ENCODE results near the gene TRIM25.

The TRIM25 gene

DNA sequence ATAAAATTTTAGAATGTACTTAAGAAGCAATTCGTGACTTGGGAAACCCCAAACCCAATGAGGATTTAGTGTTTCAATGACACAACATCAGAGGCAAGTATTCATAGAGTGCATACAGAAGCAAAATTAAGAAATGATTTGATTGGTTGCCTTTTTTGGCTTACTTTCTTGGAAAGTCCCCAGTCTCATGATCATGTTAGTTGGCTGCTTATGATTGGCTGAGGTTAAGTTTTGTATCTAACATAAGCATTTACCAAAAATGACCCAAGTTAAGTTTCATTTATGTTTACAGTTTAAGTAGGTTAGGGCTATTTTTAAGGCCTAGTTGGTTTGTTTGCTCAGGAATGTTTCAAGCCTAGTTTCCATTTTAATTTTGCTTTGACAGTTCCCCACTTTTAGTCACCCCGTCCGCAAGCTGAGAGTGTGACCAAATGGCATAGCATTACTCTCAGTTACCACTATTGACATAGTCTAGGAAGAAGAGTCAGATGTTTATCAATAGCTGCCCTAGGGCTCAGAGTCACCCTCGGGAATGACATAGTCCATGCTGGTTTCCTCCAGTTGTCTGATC is 43.7 kb downstream of the TRIM25 start:
- ChIA-PET POLR2A (no interaction called here), CTCF (no interaction called here)
- WGBS (ENCODE audit: insufficient coverage), result 100% methylated on average over 3 of the region's 4 CpGs

DNA sequence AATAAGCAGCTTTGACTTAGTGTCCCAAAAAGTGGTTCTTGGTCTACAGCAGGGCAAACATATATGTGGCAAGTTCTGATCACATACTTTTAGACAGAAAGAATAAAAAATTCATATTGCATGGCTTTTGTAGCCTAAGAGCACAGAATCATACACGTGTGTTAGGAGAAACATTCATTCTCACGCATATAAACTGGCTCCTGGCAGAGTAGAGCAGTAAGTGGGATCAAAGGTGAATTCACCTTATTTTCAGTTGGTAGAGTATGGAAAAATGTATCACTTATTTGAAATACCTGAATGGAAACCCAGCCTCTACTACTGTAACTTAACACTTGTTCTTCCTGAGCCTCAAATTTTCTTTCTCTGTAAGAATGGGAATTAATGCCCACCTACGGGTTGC is 45.1 kb downstream of the TRIM25 start:
- WGBS (ENCODE audit: insufficient coverage), result 94% methylated on average over 2 of the region's 3 CpGs
- peaks cover 0 to 21% (median 11%) of the 10 kb centered on the region in 4 experiments for H3K36me3 ChIP-seq (ENCODE audit: control insufficient read depth in 4 of 4, insufficient read depth in 4 of 4, low read length in 3 of 4)
- ChIA-PET POLR2A (no interaction called here), CTCF (no interaction called here)
- no peak for DNase-seq
- no peak overlapping the region for H3K4me3 ChIP-seq (ENCODE audit: control insufficient read depth in 1 of 7, extremely low read depth in 1 of 7, insufficient read depth in 4 of 7, low read depth in 2 of 7, low read length in 6 of 7)
- H3K4me1 ChIP-seq (ENCODE audit: control extremely low read depth in 1 of 4, control insufficient read depth in 4 of 4, insufficient read depth in 4 of 4, low read length in 3 of 4), result no peaks in the 10 kb centered on the region
- no peaks in the 10 kb centered on the region for H3K9me3 ChIP-seq (ENCODE audit: control extremely low read depth in 1 of 5, control insufficient read depth in 4 of 5, insufficient read depth in 2 of 5, low read depth in 1 of 5, low read length in 4 of 5)
- no peaks in the 10 kb centered on the region for H3K27me3 ChIP-seq (replicated peaks in 2 of 5; ENCODE audit: control insufficient read depth in 4 of 5, insufficient read depth in 5 of 5, low read length in 4 of 5)
- H3K27ac ChIP-seq (ENCODE audit: insufficient read depth in 1 of 2, low read depth in 1 of 2, low read length in 2 of 2, poor library complexity in 1 of 2, severe bottlenecking in 2 of 2), result no peak overlapping the region

More for the DNA sequence above, 43.7 kb downstream of the TRIM25 start:
- H3K27me3 ChIP-seq (replicated peaks in 2 of 5; ENCODE audit: control insufficient read depth in 4 of 5, insufficient read depth in 5 of 5, low read length in 4 of 5), result no peaks in the 10 kb centered on the region
- no peaks in the 10 kb centered on the region for H3K4me1 ChIP-seq (ENCODE audit: control extremely low read depth in 1 of 4, control insufficient read depth in 4 of 4, insufficient read depth in 4 of 4, low read length in 3 of 4)
- H3K4me3 ChIP-seq (ENCODE audit: control insufficient read depth in 1 of 7, extremely low read depth in 1 of 7, insufficient read depth in 4 of 7, low read depth in 2 of 7, low read length in 6 of 7), result no peak overlapping the region
- H3K27ac ChIP-seq (ENCODE audit: insufficient read depth in 1 of 2, low read depth in 1 of 2, low read length in 2 of 2, poor library complexity in 1 of 2, severe bottlenecking in 2 of 2), result no peak overlapping the region
- peak in 2 of 3 donors; percentile 13 to 24 for DNase-seq
- peaks cover 0 to 16% (median 4%) of the 10 kb centered on the region in 4 experiments for H3K36me3 ChIP-seq (ENCODE audit: control insufficient read depth in 4 of 4, insufficient read depth in 4 of 4, low read length in 3 of 4)
- no peaks in the 10 kb centered on the region for H3K9me3 ChIP-seq (ENCODE audit: control extremely low read depth in 1 of 5, control insufficient read depth in 4 of 5, insufficient read depth in 2 of 5, low read depth in 1 of 5, low read length in 4 of 5)

DNA sequence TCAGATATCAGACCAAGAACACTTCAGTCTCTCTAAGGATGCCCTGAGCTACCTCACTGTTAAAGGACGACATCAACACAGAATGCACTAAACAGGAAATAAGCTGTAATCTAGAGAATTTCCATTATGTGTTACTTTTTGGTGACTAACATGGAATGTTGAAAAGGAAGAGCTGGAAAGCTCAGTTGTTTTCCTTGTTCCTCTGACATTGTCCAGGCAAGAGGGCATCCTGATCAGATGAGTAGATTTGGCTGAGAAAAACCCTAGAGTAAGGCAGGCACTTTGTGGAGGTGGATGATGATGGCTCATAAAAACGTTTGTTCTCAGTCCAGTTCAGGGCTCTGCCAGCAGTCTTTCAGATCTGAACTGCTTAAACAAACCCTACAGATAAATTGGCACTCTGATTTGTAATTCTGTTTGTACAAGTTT is 45.9 kb downstream of the TRIM25 start:
- Histone ChIP-seq H3K27ac (ENCODE audit: insufficient read depth in 1 of 2, low read depth in 1 of 2, low read length in 2 of 2, poor library complexity in 1 of 2, severe bottlenecking in 2 of 2) (no peak overlapping the region), H3K4me1 (ENCODE audit: control extremely low read depth in 1 of 4, control insufficient read depth in 4 of 4, insufficient read depth in 4 of 4, low read length in 3 of 4) (no peaks in the 10 kb centered on the region), H3K27me3 (replicated peaks in 2 of 5; ENCODE audit: control insufficient read depth in 4 of 5, insufficient read depth in 5 of 5, low read length in 4 of 5) (no peaks in the 10 kb centered on the region), H3K36me3 (ENCODE audit: control insufficient read depth in 4 of 4, insufficient read depth in 4 of 4, low read length in 3 of 4) (peaks cover 0 to 26% (median 12%) of the 10 kb centered on the region in 4 experiments), H3K4me3 (ENCODE audit: control insufficient read depth in 1 of 7, extremely low read depth in 1 of 7, insufficient read depth in 4 of 7, low read depth in 2 of 7, low read length in 6 of 7) (no peak overlapping the region), H3K9me3 (ENCODE audit: control extremely low read depth in 1 of 5, control insufficient read depth in 4 of 5, insufficient read depth in 2 of 5, low read depth in 1 of 5, low read length in 4 of 5) (no peaks in the 10 kb centered on the region)
- DNase-seq, result no peak
- ChIA-PET POLR2A (no interaction called here), CTCF (no interaction called here)
- 63% methylated on average over 1 of the region's 2 CpGs for WGBS (ENCODE audit: insufficient coverage)

DNA sequence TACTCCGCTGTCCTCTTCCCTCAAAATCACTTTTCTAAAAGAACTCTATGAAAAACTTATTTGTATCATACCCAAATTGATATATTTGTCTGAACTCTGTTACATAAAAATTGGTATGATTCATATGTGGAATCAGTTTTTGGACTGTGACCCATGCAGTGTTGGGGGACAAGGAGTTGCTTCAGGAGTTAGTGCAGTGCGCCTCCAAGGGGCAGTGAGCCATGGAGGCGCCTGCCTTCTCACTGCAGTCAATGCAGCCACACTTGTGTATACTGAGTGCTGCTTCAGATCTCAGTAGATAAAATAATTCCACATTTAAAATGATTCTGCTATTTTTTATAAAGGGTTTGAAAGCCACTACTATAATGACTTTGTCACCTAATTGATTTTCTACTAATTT is 47.4 kb downstream of the TRIM25 start:
- no peak overlapping the region for H3K27ac ChIP-seq (ENCODE audit: insufficient read depth in 1 of 2, low read depth in 1 of 2, low read length in 2 of 2, poor library complexity in 1 of 2, severe bottlenecking in 2 of 2)
- H3K9me3 ChIP-seq (ENCODE audit: control extremely low read depth in 1 of 5, control insufficient read depth in 4 of 5, insufficient read depth in 2 of 5, low read depth in 1 of 5, low read length in 4 of 5), result no peaks in the 10 kb centered on the region
- POLR2A ChIA-PET, result no interaction called here
- no peaks in the 10 kb centered on the region for H3K4me1 ChIP-seq (ENCODE audit: control extremely low read depth in 1 of 4, control insufficient read depth in 4 of 4, insufficient read depth in 4 of 4, low read length in 3 of 4)
- CTCF ChIA-PET, result interaction anchor here (1.8 kb wide), 1 partner anchor 46 kb away, joined by 4 read pairs; no protein-coding TSS in a partner anchor
- peak; percentile 23 to 51 (median 46) for DNase-seq
- H3K27me3 ChIP-seq (replicated peaks in 2 of 5; ENCODE audit: control insufficient read depth in 4 of 5, insufficient read depth in 5 of 5, low read length in 4 of 5), result no peaks in the 10 kb centered on the region
- H3K36me3 ChIP-seq (ENCODE audit: control insufficient read depth in 4 of 4, insufficient read depth in 4 of 4, low read length in 3 of 4), result peaks cover 10 to 40% (median 20%) of the 10 kb centered on the region in 4 experiments
- no peak overlapping the region for H3K4me3 ChIP-seq (ENCODE audit: control insufficient read depth in 1 of 7, extremely low read depth in 1 of 7, insufficient read depth in 4 of 7, low read depth in 2 of 7, low read length in 6 of 7)
- 100% methylated on average over 1 of the region's 3 CpGs for WGBS (ENCODE audit: insufficient coverage)

DNA sequence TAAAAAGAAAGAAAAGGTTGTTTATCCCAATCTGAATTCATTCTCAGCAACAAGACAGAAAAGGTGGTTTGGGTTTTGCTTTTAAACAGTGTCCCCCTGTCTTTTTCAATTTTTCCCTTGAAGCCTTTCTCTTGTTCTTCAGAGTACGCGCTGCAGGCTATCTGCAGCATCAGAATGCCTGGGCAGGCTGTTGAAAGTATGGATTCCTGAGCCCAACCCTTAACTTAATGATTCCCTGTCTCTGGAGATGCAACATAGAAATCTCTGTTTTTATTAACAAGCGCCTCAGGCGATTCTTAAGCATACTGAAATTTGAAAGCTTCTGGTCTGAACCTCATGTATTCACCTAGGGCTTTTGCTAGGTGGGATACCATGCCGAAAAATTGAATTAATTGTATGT is 47.8 kb downstream of the TRIM25 start:
- no peak for DNase-seq
- no peaks in the 10 kb centered on the region for H3K27me3 ChIP-seq (replicated peaks in 2 of 5; ENCODE audit: control insufficient read depth in 4 of 5, insufficient read depth in 5 of 5, low read length in 4 of 5)
- no peak overlapping the region for H3K27ac ChIP-seq (ENCODE audit: insufficient read depth in 1 of 2, low read depth in 1 of 2, low read length in 2 of 2, poor library complexity in 1 of 2, severe bottlenecking in 2 of 2)
- H3K4me3 ChIP-seq (ENCODE audit: control insufficient read depth in 1 of 7, extremely low read depth in 1 of 7, insufficient read depth in 4 of 7, low read depth in 2 of 7, low read length in 6 of 7), result no peak overlapping the region
- ChIA-PET CTCF (interaction anchor here (1.8 kb wide), 1 partner anchor 46 kb away, joined by 4 read pairs; no protein-coding TSS in a partner anchor), POLR2A (no interaction called here)
- 100% methylated on average over 4 of the region's 5 CpGs for WGBS (ENCODE audit: insufficient coverage)
- H3K4me1 ChIP-seq (ENCODE audit: control extremely low read depth in 1 of 4, control insufficient read depth in 4 of 4, insufficient read depth in 4 of 4, low read length in 3 of 4), result no peaks in the 10 kb centered on the region
- peaks cover 12 to 44% (median 22%) of the 10 kb centered on the region in 4 experiments for H3K36me3 ChIP-seq (ENCODE audit: control insufficient read depth in 4 of 4, insufficient read depth in 4 of 4, low read length in 3 of 4)
- H3K9me3 ChIP-seq (ENCODE audit: control extremely low read depth in 1 of 5, control insufficient read depth in 4 of 5, insufficient read depth in 2 of 5, low read depth in 1 of 5, low read length in 4 of 5), result no peaks in the 10 kb centered on the region

DNA sequence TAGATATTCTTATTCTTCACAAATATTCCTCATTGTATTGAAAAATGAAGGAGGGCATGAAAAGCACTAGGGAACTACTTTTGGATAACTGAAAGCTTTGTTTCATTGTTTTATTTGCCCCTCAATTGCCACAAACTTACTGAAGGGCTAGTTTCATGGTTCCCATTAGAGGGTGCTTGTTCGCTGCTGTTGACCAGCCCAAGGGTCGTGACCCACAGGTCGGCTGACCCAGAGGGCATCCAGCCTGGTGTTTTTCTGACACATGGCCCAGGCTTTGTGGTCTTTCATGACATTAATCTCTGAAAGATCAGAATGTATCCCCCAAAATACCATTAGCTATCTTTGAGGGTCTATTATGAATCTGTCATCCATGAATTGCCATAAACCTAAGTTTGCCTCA is 49.9 kb downstream of the TRIM25 start:
- no peaks in the 10 kb centered on the region for H3K4me1 ChIP-seq (ENCODE audit: control extremely low read depth in 1 of 4, control insufficient read depth in 4 of 4, insufficient read depth in 4 of 4, low read length in 3 of 4)
- no peaks in the 10 kb centered on the region for H3K27me3 ChIP-seq (replicated peaks in 2 of 5; ENCODE audit: control insufficient read depth in 4 of 5, insufficient read depth in 5 of 5, low read length in 4 of 5)
- H3K27ac ChIP-seq (ENCODE audit: insufficient read depth in 1 of 2, low read depth in 1 of 2, low read length in 2 of 2, poor library complexity in 1 of 2, severe bottlenecking in 2 of 2), result no peak overlapping the region
- ChIA-PET CTCF (interaction anchor here (0.7 to 1.1 kb wide), 3 partner anchors 31 to 351 kb away, joined by 3 to 4 read pairs (median 3); no protein-coding TSS in a partner anchor), POLR2A (no interaction called here)
- H3K36me3 ChIP-seq (ENCODE audit: control insufficient read depth in 4 of 4, insufficient read depth in 4 of 4, low read length in 3 of 4), result peaks cover 15 to 55% (median 29%) of the 10 kb centered on the region in 4 experiments
- no peaks in the 10 kb centered on the region for H3K9me3 ChIP-seq (ENCODE audit: control extremely low read depth in 1 of 5, control insufficient read depth in 4 of 5, insufficient read depth in 2 of 5, low read depth in 1 of 5, low read length in 4 of 5)
- H3K4me3 ChIP-seq (ENCODE audit: control insufficient read depth in 1 of 7, extremely low read depth in 1 of 7, insufficient read depth in 4 of 7, low read depth in 2 of 7, low read length in 6 of 7), result no peak overlapping the region
- no peak for DNase-seq
- 67% methylated on average over 3 of the region's 3 CpGs for WGBS (ENCODE audit: insufficient coverage)

DNA sequence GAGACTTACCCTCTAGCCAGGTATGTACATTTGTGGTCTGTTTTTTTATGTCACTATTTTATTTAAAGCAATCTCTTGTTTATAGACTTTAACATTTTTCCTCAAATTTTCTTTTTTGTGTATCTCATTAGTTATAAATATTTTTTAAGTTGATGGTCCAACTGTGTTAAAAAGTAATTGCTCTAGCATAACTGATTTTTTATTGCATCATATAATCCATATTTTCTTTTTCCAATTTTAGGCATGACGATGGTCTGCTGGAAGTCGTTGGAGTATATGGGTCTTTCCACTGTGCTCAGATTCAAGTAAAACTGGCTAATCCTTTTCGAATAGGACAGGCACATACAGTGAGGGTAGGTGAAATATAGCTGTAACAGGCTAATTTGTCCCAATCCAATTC is 52.0 kb downstream of the TRIM25 start:
- Histone ChIP-seq H3K9me3 (ENCODE audit: control extremely low read depth in 1 of 5, control insufficient read depth in 4 of 5, insufficient read depth in 2 of 5, low read depth in 1 of 5, low read length in 4 of 5) (no peaks in the 10 kb centered on the region), H3K27me3 (replicated peaks in 2 of 5; ENCODE audit: control insufficient read depth in 4 of 5, insufficient read depth in 5 of 5, low read length in 4 of 5) (no peaks in the 10 kb centered on the region), H3K4me1 (ENCODE audit: control extremely low read depth in 1 of 4, control insufficient read depth in 4 of 4, insufficient read depth in 4 of 4, low read length in 3 of 4) (no peaks in the 10 kb centered on the region), H3K4me3 (ENCODE audit: control insufficient read depth in 1 of 7, extremely low read depth in 1 of 7, insufficient read depth in 4 of 7, low read depth in 2 of 7, low read length in 6 of 7) (no peak overlapping the region), H3K36me3 (ENCODE audit: control insufficient read depth in 4 of 4, insufficient read depth in 4 of 4, low read length in 3 of 4) (peaks cover 13 to 54% (median 32%) of the 10 kb centered on the region in 4 experiments), H3K27ac (ENCODE audit: insufficient read depth in 1 of 2, low read depth in 1 of 2, low read length in 2 of 2, poor library complexity in 1 of 2, severe bottlenecking in 2 of 2) (no peak overlapping the region)
- DNase-seq, result no peak
- CTCF ChIA-PET, result interaction anchor here (1.3 to 1.5 kb wide), 2 partner anchors 9 to 45 kb away, joined by 4 read pairs; no protein-coding TSS in a partner anchor
- POLR2A ChIA-PET, result no interaction called here
- WGBS (ENCODE audit: insufficient coverage), result 100% methylated on average over 2 of the region's 3 CpGs

Measured in common myeloid progenitor, CD34-positive (primary cell).